SK-N-MC (cell line): ENCODE measurements around the gene MED7.

Experiments
- DNase-seq: peaks from one replicate; pipeline ENCODE4 v3.0.0-alpha.2; 2011; ENCODE audit warnings: low read depth, low spot score
- H3K27ac ChIP-seq: fragments of 200-600 bp; sonication (generic); 2 replicates; pipeline ENCODE4 v1.5.1; 2016; ENCODE audit warnings: mixed run types
- H3K36me3 ChIP-seq: fragments of 200-600 bp; sonication (generic); 2 replicates; pipeline ENCODE4 v1.6.1; 2017; ENCODE audit warnings: antibody characterized with exemption, low read length, mixed read lengths; ENCODE audit not compliant: insufficient read depth
- H3K4me3 ChIP-seq: fragments of 200-600 bp; sonication (generic); 2 replicates; pipeline ENCODE4 v1.5.1; 2016
- H3K9ac ChIP-seq: fragments of 200-600 bp; sonication (generic); 2 replicates; pipeline ENCODE4 v1.8.0; 2017; ENCODE audit warnings: mixed run types, mixed read lengths; ENCODE audit not compliant: insufficient read length
- H3K9me3 ChIP-seq: fragments of 200-600 bp; sonication (generic); 2 replicates; pipeline ENCODE4 v1.6.1; 2017; ENCODE audit warnings: low read depth, mild to moderate bottlenecking, antibody characterized with exemption, low read length, moderate library complexity, mixed read lengths
- EZH2 ChIP-seq: fragments of 200-600 bp; sonication (generic); IDR thresholded peaks from one replicate; pipeline ENCODE4 v1.6.1; 2017; ENCODE audit warnings: antibody characterized with exemption
- FOXP2 ChIP-seq: optimal IDR thresholded peaks from 2 replicates; pipeline ENCODE3; 2011; ENCODE audit warnings: mild to moderate bottlenecking, moderate library complexity; ENCODE audit not compliant: insufficient read depth; ENCODE audit errors: extremely low read length, control extremely low read depth
- POLR2AphosphoS5 ChIP-seq: IDR thresholded peaks from 2 replicates; pipeline ENCODE4 v1.6.1; 2012; ENCODE audit warnings: mild to moderate bottlenecking, low read depth, low read length, borderline replicate concordance

MED7 gene

GRCh38 chr5:157180374-157181264 lies 38.0 kb upstream of the MED7 start, which contains the start of gene ITK:
Gene ITK (plus strand): TSS chr5:157180840. CDS start chr5:157180978, 138 bp downstream.
- Histone ChIP-seq H3K9me3 (no peaks in the 10 kb centered on the region), H3K4me3 (no peak within 1 kb of the TSS), H3K9ac (no peak within 1 kb of the TSS), H3K36me3 (no peaks in the 10 kb centered on the region), H3K27ac (no peak within 1 kb of the TSS)
- no peak for DNase-seq
- no peak for TF ChIP-seq FOXP2
- no peak for TF ChIP-seq POLR2AphosphoS5
- TF ChIP-seq EZH2, result no peak

GRCh38 chr5:157178966-157179365 lies 36.3 kb upstream of the MED7 start:
- no peak for DNase-seq
- Histone ChIP-seq H3K36me3 (no peaks in the 10 kb centered on the region), H3K4me3 (no peak overlapping the region), H3K9ac (no peak overlapping the region), H3K9me3 (no peaks in the 10 kb centered on the region), H3K27ac (no peak overlapping the region)
- TF ChIP-seq FOXP2 (no peak), EZH2 (no peak)

GRCh38 chr5:157177953-157178352 lies 35.3 kb upstream of the MED7 start:
- no peak overlapping the region for H3K27ac ChIP-seq
- no peaks in the 10 kb centered on the region for H3K9me3 ChIP-seq
- no peak for TF ChIP-seq EZH2
- TF ChIP-seq POLR2AphosphoS5, result no peak
- TF ChIP-seq FOXP2, result no peak
- no peaks in the 10 kb centered on the region for H3K36me3 ChIP-seq
- H3K4me3 ChIP-seq, result no peak overlapping the region
- no peak overlapping the region for H3K9ac ChIP-seq
- no peak for DNase-seq

DNA sequence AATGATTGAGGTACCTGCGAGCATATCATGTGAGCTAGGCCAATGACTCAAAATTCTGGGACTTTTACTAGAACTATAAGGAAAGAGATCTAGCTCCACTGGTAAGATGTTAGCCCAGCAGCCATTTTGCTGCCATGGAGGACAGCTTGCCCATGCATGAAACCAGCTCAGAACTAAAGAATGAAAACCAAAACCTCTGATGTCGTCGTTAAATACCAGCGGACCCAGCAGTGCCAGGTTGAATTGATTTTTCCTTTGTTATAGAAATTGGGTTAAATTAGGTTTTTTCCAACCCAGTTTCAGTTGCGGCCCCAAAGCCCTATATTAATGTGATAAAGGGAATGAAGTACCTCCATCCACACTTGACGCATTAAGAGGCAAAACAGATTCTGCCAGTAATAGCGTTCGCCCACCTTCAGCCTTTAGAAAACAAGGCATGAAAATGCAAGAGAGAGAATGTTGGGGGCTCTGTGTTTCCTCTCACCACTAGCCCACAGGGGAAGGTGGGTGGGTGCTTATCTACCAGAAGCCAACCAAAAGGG lies 32.5 kb upstream of the MED7 start:
- no peaks in the 10 kb centered on the region for H3K36me3 ChIP-seq
- no peak for DNase-seq
- no peak for TF ChIP-seq EZH2
- no peak for TF ChIP-seq FOXP2
- no peak for TF ChIP-seq POLR2AphosphoS5

GRCh38 chr5:157172403-157172802 lies 29.7 kb upstream of the MED7 start:
- no peaks in the 10 kb centered on the region for H3K9me3 ChIP-seq
- no peak overlapping the region for H3K9ac ChIP-seq
- no peak overlapping the region for H3K4me3 ChIP-seq
- H3K36me3 ChIP-seq, result no peaks in the 10 kb centered on the region
- no peak overlapping the region for H3K27ac ChIP-seq
- TF ChIP-seq FOXP2 (no peak), POLR2AphosphoS5 (no peak), EZH2 (no peak)
- no peak for DNase-seq

More for the DNA sequence above, 32.5 kb upstream of the MED7 start:
- no peak overlapping the region for H3K27ac ChIP-seq
- H3K4me3 ChIP-seq, result no peak overlapping the region
- no peak overlapping the region for H3K9ac ChIP-seq
- H3K9me3 ChIP-seq, result no peaks in the 10 kb centered on the region

DNA sequence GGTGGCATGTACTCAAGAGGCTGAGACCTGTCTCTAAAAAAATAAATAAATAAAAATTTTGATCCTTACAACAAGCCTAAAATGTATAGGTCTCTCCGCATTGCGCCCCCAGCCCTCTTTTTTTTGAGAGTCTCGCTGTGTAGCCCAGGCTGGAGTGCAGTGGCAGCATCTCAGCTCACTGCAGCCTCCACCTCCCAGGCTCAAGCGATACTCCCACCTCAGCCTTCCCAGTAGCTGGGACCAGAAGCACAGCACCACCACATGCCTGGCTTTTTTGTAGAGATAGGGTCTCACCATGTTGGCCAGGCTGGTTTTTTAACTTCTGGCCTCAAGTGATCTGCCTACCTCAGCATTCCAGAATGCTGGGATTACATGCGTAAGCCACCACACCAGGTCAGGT lies 25.6 kb upstream of the MED7 start:
- no peaks in the 10 kb centered on the region for H3K9me3 ChIP-seq
- no peak for DNase-seq
- no peaks in the 10 kb centered on the region for H3K36me3 ChIP-seq
- no peak overlapping the region for H3K27ac ChIP-seq
- no peak for TF ChIP-seq FOXP2
- TF ChIP-seq EZH2, result no peak
- no peak for TF ChIP-seq POLR2AphosphoS5
- H3K9ac ChIP-seq, result no peak overlapping the region
- H3K4me3 ChIP-seq, result no peak overlapping the region

DNA sequence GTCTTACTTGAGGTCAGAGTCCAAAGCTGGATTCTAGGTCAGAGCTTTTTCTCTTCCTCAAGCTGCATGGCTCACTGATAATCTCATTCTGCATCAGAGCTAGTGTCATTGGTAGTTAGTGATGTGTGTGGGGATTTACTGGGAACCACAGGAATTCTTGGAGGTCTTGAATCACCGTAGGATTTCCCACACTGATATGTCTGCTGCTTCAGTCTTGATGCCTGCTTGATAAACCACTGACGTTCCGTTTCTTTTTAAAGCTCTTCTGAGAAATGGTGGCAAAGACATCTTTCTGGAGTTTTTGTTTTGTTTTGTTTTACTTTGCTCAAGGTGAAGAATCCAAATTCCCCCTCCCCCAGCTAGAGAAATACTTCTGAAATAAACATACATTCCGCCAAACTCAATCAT lies 24.6 kb upstream of the MED7 start:
- H3K9ac ChIP-seq, result no peak overlapping the region
- no peaks in the 10 kb centered on the region for H3K9me3 ChIP-seq
- no peak for TF ChIP-seq EZH2
- no peak for TF ChIP-seq POLR2AphosphoS5
- no peak for TF ChIP-seq FOXP2
- H3K36me3 ChIP-seq, result no peaks in the 10 kb centered on the region
- H3K4me3 ChIP-seq, result no peak overlapping the region
- DNase-seq, result no peak
- no peak overlapping the region for H3K27ac ChIP-seq

- H3K27ac ChIP-seq, result no peak within 1 kb of the TSS
- no peaks in the 10 kb centered on the region for H3K9me3 ChIP-seq
- H3K36me3 ChIP-seq, result no peaks in the 10 kb centered on the region
- H3K4me3 ChIP-seq, result no peak within 1 kb of the TSS
- TF ChIP-seq FOXP2 (no peak), EZH2 (no peak), POLR2AphosphoS5 (no peak)
- no peak within 1 kb of the TSS for H3K9ac ChIP-seq
- no peak for DNase-seq
Observed at GRCh38 chr5:157166214-157167213, 23.8 kb upstream of the MED7 start, which contains the start of gene GARIN3. Gene GARIN3 (minus strand): TSS chr5:157166264. CDS start chr5:157166168, 96 bp downstream.
